ENCODE results near the gene HOXA1. TPM values are rescaled to one million over a fixed set of nuclear protein-coding genes. Genes with fewer than 3 reads are reported as not detected.

HOXA1 gene
- total and polyA plus RNA-seq, 5 donors from 2014 or later = 0.49 to 1.4 (median 0.85) TPM

Other genes with a start within 250 kb of the HOXA1 start
- 23.4 TPM for gene SKAP2, start 231.4 kb downstream of the HOXA1 start, total RNA-seq
- 10 to 100 TPM; 20.6 to 47.2 (median 36.1) TPM for gene SKAP2, start 231.4 kb downstream of the HOXA1 start, polyA plus RNA-seq
- not detected for gene HOXA2, start 6.7 kb upstream of the HOXA1 start, total RNA-seq
- gene HOXA2, start 6.7 kb upstream of the HOXA1 start, polyA plus RNA-seq = under 1 TPM in 2 of 4 donors, not detected in 2; 0.11 to 0.31 TPM
- not detected for gene HOXA4, start 34.8 kb upstream of the HOXA1 start, total RNA-seq
- gene HOXA4, start 34.8 kb upstream of the HOXA1 start, polyA plus RNA-seq = under 1 TPM in 2 of 4 donors, not detected in 2; 0.13 to 0.18 TPM
- not detected for gene HOXA5, start 47.7 kb upstream of the HOXA1 start, total RNA-seq
- not detected for gene HOXA5, start 47.7 kb upstream of the HOXA1 start, polyA plus RNA-seq
- not detected for gene HOXA6, start 51.8 kb upstream of the HOXA1 start, total RNA-seq
- gene HOXA6, start 51.8 kb upstream of the HOXA1 start, polyA plus RNA-seq = not detected
- gene HOXA3, start 56.6 kb upstream of the HOXA1 start, total RNA-seq = not detected
- under 1 TPM in 1 of 4 donors, not detected in 3; 0.13 TPM for gene HOXA3, start 56.6 kb upstream of the HOXA1 start, polyA plus RNA-seq
- gene HOXA7, start 60.7 kb upstream of the HOXA1 start, total RNA-seq = not detected
- gene HOXA7, start 60.7 kb upstream of the HOXA1 start, polyA plus RNA-seq = not detected
- gene HOXA9, start 69.5 kb upstream of the HOXA1 start, total RNA-seq = 1.1 TPM
- gene HOXA9, start 69.5 kb upstream of the HOXA1 start, polyA plus RNA-seq = under 1 TPM in 1 of 4 donors, not detected in 3; 0.20 TPM
- gene HOXA10, start 78.3 kb upstream of the HOXA1 start, total RNA-seq = 0.35 TPM
- not detected for gene HOXA10, start 78.3 kb upstream of the HOXA1 start, polyA plus RNA-seq
- gene HOXA11, start 89.2 kb upstream of the HOXA1 start, total RNA-seq = not detected
- gene HOXA11, start 89.2 kb upstream of the HOXA1 start, polyA plus RNA-seq = not detected
- not detected for gene HOXA13, start 104.1 kb upstream of the HOXA1 start, total RNA-seq
- gene HOXA13, start 104.1 kb upstream of the HOXA1 start, polyA plus RNA-seq = not detected
- not detected for gene EVX1, start 146.8 kb upstream of the HOXA1 start, total RNA-seq
- gene EVX1, start 146.8 kb upstream of the HOXA1 start, polyA plus RNA-seq = not detected